ENCODE measurements around the gene AFF3. TPM values are rescaled to one million over a fixed set of nuclear protein-coding genes. Genes with fewer than 3 reads are reported as not detected.

The AFF3 gene
- total and polyA plus RNA-seq, 2 of the 13 experiments (the other 11 are each of a cell fraction or from before 2014, with no cell fraction given) = not detected

DNA sequence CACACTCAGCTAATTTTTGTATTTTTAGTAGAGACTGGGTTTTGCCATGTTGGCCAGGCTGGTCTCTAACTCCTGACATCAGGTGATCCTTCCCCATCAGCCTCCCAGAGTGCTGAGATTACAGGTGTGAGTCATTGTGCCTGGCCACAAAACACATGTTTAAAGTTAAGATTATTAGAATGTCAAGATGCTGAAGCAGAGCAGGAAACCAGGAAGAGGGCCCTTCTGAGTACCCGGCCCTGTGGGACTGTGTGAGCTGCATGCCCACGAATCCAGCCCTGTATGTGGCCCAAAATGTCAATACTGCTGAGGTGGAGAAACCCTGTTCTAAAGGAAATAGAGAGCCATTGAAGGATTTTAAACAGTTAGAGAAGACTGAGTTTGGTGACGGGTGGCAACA is 621.6 kb downstream of the AFF3 start:
- intact Hi-C loops (cut with micrococcal nuclease; ENCODE audit: unreplicated experiment) (no loop called here), in situ Hi-C loops (cut with HindIII; ENCODE audit: extremely low pct_ligation_motif_present, low pct_unique_long_range_greater_than_20kb) (no loop called here)
- ChIA-PET POLR2A (no interaction called here), CTCF (ENCODE audit: low intra/inter-chr PET ratio, low total read pairs) (no interaction called here)
- H3K9ac ChIP-seq (ENCODE audit: insufficient read depth, low read depth, low read length) = no peak overlapping the region
- ATAC-seq (no peak), FAIRE-seq (no peak), DNase-seq (ENCODE audit: low spot score) (no peak)
- H3K79me2 ChIP-seq (ENCODE audit: insufficient read depth, low read length) = no peaks in the 10 kb centered on the region
- H3K36me3 ChIP-seq (replicated peaks in 1 of 2; ENCODE audit: control insufficient read depth in 1 of 2, insufficient read depth in 2 of 2, low read length in 2 of 2) = no peaks in the 10 kb centered on the region
- no peaks in the 10 kb centered on the region; a peak in 2 of 5 replicates for H3K27me3 ChIP-seq (ENCODE audit: control insufficient read depth in 1 of 2, insufficient read depth in 2 of 2, low read length in 2 of 2)
- TF ChIP-seq ZNF556 (CRISPR knock-in tag; IDR thresholded peaks at IDR 0.05; ENCODE audit: borderline replicate concordance) (no peak), ARNT (IDR thresholded peaks at IDR 0.05) (no peak), MBD4 (IDR thresholded peaks at IDR 0.05; ENCODE audit: borderline replicate concordance, low read length) (no peak), SATB2 (CRISPR knock-in tag; IDR thresholded peaks at IDR 0.05) (no peak), ZNF235 (CRISPR knock-in tag; IDR thresholded peaks at IDR 0.05; ENCODE audit: borderline replicate concordance) (no peak), ZNF564 (CRISPR knock-in tag; IDR thresholded peaks at IDR 0.05) (no peak)
- TF ChIP-seq, protein P1, sequence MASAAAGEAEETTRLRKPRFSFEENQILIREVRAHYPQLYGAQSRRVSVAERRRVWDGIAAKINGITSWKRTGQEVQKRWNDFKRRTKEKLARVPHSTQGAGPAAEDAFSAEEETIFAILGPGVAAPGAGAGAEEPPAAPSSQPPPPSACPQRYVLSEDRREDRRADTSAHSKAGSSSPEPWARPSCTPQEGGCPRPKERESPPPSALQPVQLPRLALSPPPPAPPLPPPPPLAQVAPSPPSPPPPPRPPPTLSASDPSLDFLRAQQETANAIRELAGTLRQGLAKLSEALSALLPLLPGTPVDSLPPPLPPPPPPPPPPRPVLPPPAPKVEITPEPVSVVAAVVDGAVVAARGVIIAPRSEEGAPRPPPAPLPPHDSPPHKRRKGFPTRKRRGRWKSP (CRISPR knock-in tag; IDR thresholded peaks at IDR 0.05) = no peak
- H2AFZ ChIP-seq (ENCODE audit: low read length) = no peak overlapping the region
- H3K27ac ChIP-seq (ENCODE audit: extremely low read length, insufficient read depth, low read length) = no peak overlapping the region
- H3K9me3 ChIP-seq (ENCODE audit: low read length) = no peaks in the 10 kb centered on the region
- BruUV-seq (replicated peaks) = no TSS peak
- H3K4me3 ChIP-seq (replicated peaks in 1 of 3; ENCODE audit: insufficient read depth in 1 of 3, low read depth in 2 of 3, low read length in 3 of 3) = no peak overlapping the region
- no peaks in the 10 kb centered on the region for H4K20me1 ChIP-seq (ENCODE audit: insufficient read depth, low read length)
- no peak overlapping the region for H3K4me2 ChIP-seq (ENCODE audit: low read depth, low read length)
- no peaks in the 10 kb centered on the region for H3K4me1 ChIP-seq (ENCODE audit: insufficient read depth, low read length)
- WGBS (ENCODE audit: low lambda C conversion rate) = 18% methylated on average over 3 of the region's 3 CpGs

DNA sequence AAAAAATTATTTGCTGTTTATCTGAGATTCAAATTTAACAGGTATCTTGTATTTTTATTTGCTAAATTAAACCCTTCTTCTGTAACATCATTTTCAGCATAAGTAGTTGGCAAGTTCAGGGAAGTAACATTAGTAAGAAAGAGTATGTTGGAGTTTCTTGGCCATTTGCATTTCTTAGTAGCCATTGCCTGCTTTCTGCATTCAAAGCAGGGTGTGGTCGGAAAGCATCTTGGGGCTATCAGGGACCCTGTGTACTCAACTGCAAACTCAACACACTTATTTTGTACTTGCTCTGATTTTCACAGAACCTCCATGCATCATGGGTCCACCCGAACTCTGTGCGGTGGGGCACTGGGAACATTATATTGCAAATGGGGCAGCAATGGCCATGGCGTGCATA is 622.2 kb downstream of the AFF3 start:
- CTCF ChIA-PET (ENCODE audit: low intra/inter-chr PET ratio, low total read pairs) = no interaction called here
- no TSS peak for BruUV-seq (replicated peaks)
- H3K27ac ChIP-seq (ENCODE audit: extremely low read length, insufficient read depth, low read length) = no peak overlapping the region
- POLR2A ChIA-PET = no interaction called here
- H3K4me3 ChIP-seq (replicated peaks in 1 of 3; ENCODE audit: insufficient read depth in 1 of 3, low read depth in 2 of 3, low read length in 3 of 3) = no peak overlapping the region
- H3K9me3 ChIP-seq (ENCODE audit: low read length) = no peaks in the 10 kb centered on the region
- no peaks in the 10 kb centered on the region; a peak in 2 of 5 replicates for H3K27me3 ChIP-seq (ENCODE audit: control insufficient read depth in 1 of 2, insufficient read depth in 2 of 2, low read length in 2 of 2)
- intact Hi-C loops (cut with micrococcal nuclease; ENCODE audit: unreplicated experiment) = no loop called here
- DNase-seq (ENCODE audit: low spot score) = no peak
- no peaks in the 10 kb centered on the region for H3K4me1 ChIP-seq (ENCODE audit: insufficient read depth, low read length)
- no peaks in the 10 kb centered on the region for H3K36me3 ChIP-seq (replicated peaks in 1 of 2; ENCODE audit: control insufficient read depth in 1 of 2, insufficient read depth in 2 of 2, low read length in 2 of 2)
- no peak overlapping the region for H2AFZ ChIP-seq (ENCODE audit: low read length)
- H3K79me2 ChIP-seq (ENCODE audit: insufficient read depth, low read length) = no peaks in the 10 kb centered on the region
- whole genome bisulfite sequencing (ENCODE audit: low lambda C conversion rate) = 26% methylated on average over 4 of the region's 4 CpGs
- no peak overlapping the region for H3K9ac ChIP-seq (ENCODE audit: insufficient read depth, low read depth, low read length)
- FAIRE-seq = no peak
- in situ Hi-C loops (cut with HindIII; ENCODE audit: extremely low pct_ligation_motif_present, low pct_unique_long_range_greater_than_20kb) = no loop called here
- no peak overlapping the region for H3K4me2 ChIP-seq (ENCODE audit: low read depth, low read length)
- H4K20me1 ChIP-seq (ENCODE audit: insufficient read depth, low read length) = no peaks in the 10 kb centered on the region
- ATAC-seq = no peak
- TF ChIP-seq HNRNPK (IDR thresholded peaks at IDR 0.05; ENCODE audit: low read depth, low read length, poor library complexity, severe bottlenecking) (no peak), ZNF33B (CRISPR knock-in tag; IDR thresholded peaks at IDR 0.05) (no peak), RBM39 (IDR thresholded peaks at IDR 0.05; ENCODE audit: low read depth, low read length, poor library complexity, severe bottlenecking) (no peak), CCDC6 (CRISPR knock-in tag; IDR thresholded peaks at IDR 0.05) (no peak), ZNF20 (CRISPR knock-in tag; IDR thresholded peaks at IDR 0.05) (no peak), RFX3 (CRISPR knock-in tag; IDR thresholded peaks at IDR 0.05) (no peak), ZNF383 (CRISPR knock-in tag; IDR thresholded peaks at IDR 0.05; ENCODE audit: borderline replicate concordance) (no peak)
- TF ChIP-seq, protein P2, sequence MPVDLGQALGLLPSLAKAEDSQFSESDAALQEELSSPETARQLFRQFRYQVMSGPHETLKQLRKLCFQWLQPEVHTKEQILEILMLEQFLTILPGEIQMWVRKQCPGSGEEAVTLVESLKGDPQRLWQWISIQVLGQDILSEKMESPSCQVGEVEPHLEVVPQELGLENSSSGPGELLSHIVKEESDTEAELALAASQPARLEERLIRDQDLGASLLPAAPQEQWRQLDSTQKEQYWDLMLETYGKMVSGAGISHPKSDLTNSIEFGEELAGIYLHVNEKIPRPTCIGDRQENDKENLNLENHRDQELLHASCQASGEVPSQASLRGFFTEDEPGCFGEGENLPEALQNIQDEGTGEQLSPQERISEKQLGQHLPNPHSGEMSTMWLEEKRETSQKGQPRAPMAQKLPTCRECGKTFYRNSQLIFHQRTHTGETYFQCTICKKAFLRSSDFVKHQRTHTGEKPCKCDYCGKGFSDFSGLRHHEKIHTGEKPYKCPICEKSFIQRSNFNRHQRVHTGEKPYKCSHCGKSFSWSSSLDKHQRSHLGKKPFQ (CRISPR knock-in tag; IDR thresholded peaks at IDR 0.05; ENCODE audit: insufficient replicate concordance) = no peak
- TF ChIP-seq, protein P3, sequence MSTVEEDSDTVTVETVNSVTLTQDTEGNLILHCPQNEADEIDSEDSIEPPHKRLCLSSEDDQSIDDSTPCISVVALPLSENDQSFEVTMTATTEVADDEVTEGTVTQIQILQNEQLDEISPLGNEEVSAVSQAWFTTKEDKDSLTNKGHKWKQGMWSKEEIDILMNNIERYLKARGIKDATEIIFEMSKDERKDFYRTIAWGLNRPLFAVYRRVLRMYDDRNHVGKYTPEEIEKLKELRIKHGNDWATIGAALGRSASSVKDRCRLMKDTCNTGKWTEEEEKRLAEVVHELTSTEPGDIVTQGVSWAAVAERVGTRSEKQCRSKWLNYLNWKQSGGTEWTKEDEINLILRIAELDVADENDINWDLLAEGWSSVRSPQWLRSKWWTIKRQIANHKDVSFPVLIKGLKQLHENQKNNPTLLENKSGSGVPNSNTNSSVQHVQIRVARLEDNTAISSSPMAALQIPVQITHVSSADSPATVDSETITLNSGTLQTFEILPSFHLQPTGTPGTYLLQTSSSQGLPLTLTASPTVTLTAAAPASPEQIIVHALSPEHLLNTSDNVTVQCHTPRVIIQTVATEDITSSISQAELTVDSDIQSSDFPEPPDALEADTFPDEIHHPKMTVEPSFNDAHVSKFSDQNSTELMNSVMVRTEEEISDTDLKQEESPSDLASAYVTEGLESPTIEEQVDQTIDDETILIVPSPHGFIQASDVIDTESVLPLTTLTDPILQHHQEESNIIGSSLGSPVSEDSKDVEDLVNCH (CRISPR knock-in tag; IDR thresholded peaks at IDR 0.05) = no peak

All from HepG2 (cell line).